ENCODE data around the gene CLEC12A. TPM values are rescaled to one million over a fixed set of nuclear protein-coding genes. Genes with fewer than 3 reads are reported as not detected.

CLEC12A gene
- total RNA-seq, 3 donors from 2014 or later (not counting 1 experiment from before 2014, with no cell fraction given), result 13.6 to 18.9 (median 14.8) TPM

- intact Hi-C loops (cut with micrococcal nuclease), result loop anchor here (10.0 kb wide), 1 partner anchor 186 kb away; no protein-coding TSS in a partner anchor
- H3K27ac ChIP-seq (ENCODE audit: low read length), result no peak overlapping the region
- WGBS (ENCODE audit: insufficient coverage), result 73% methylated on average over 4 of the region's 4 CpGs
- no peaks in the 10 kb centered on the region for H3K36me3 ChIP-seq (ENCODE audit: control insufficient read depth, insufficient read depth, low read length)
- Mint-ChIP-seq H3K27ac (no peak overlapping the region), H3K27me3 (ENCODE audit: low read depth in 2 of 2) (peaks cover 6 to 7% of the 10 kb centered on the region in 2 donors), H3K9me3 (no peaks in the 10 kb centered on the region), H3K4me3 (no peak overlapping the region), H3K4me1 (peaks cover 7% of the 10 kb centered on the region in 2 donors), H3K36me3 (no peaks in the 10 kb centered on the region)
- DNase-seq, result no peak
- ATAC-seq, result no peak
- H3K27me3 ChIP-seq (ENCODE audit: control insufficient read depth, insufficient read depth, low read length), result no peaks in the 10 kb centered on the region
- no peak for TF ChIP-seq CTCF (IDR thresholded peaks at IDR 0.05)
- no peaks in the 10 kb centered on the region for H3K4me1 ChIP-seq (ENCODE audit: control insufficient read depth, insufficient read depth, low read length)
- no peak overlapping the region for H3K4me3 ChIP-seq (ENCODE audit: low read length)
- H3K9me3 ChIP-seq (ENCODE audit: control insufficient read depth, insufficient read depth, low read length), result no peaks in the 10 kb centered on the region
Observed at GRCh38 chr12:10001171-10001776, 30.1 kb downstream of the CLEC12A start.

- Mint-ChIP-seq H3K9me3 (no peaks in the 10 kb centered on the region), H3K36me3 (no peaks in the 10 kb centered on the region), H3K27ac (no peak overlapping the region), H3K27me3 (ENCODE audit: low read depth in 2 of 2) (peaks cover 0 to 10% of the 10 kb centered on the region in 2 donors), H3K4me1 (peaks cover 0 to 9% of the 10 kb centered on the region in 2 donors), H3K4me3 (no peak overlapping the region)
- H3K27ac ChIP-seq (ENCODE audit: low read length), result no peak overlapping the region
- H3K4me3 ChIP-seq (ENCODE audit: low read length), result no peak overlapping the region
- H3K27me3 ChIP-seq (ENCODE audit: control insufficient read depth, insufficient read depth, low read length), result peaks cover 2% of the 10 kb centered on the region
- WGBS (ENCODE audit: insufficient coverage), result 87% methylated on average over 5 of the region's 6 CpGs
- no peak for ATAC-seq
- no peaks in the 10 kb centered on the region for H3K4me1 ChIP-seq (ENCODE audit: control insufficient read depth, insufficient read depth, low read length)
- no peaks in the 10 kb centered on the region for H3K9me3 ChIP-seq (ENCODE audit: control insufficient read depth, insufficient read depth, low read length)
- DNase-seq, result no peak
- intact Hi-C loops (cut with micrococcal nuclease), result no loop called here
- H3K36me3 ChIP-seq (ENCODE audit: control insufficient read depth, insufficient read depth, low read length), result no peaks in the 10 kb centered on the region
- TF ChIP-seq CTCF (IDR thresholded peaks at IDR 0.05), result no peak
Observed at GRCh38 chr12:10012630-10013330, 41.6 kb downstream of the CLEC12A start.

GRCh38 chr12:10015450-10015849, 44.2 kb downstream of the CLEC12A start:
- no peaks in the 10 kb centered on the region for H3K9me3 Mint-ChIP-seq
- ATAC-seq (no peak), DNase-seq (no peak)
- no peak overlapping the region for H3K27ac ChIP-seq (ENCODE audit: low read length)
- no peaks in the 10 kb centered on the region for H3K36me3 ChIP-seq (ENCODE audit: control insufficient read depth, insufficient read depth, low read length)
- no peaks in the 10 kb centered on the region for H3K36me3 Mint-ChIP-seq
- H3K4me1 ChIP-seq (ENCODE audit: control insufficient read depth, insufficient read depth, low read length), result no peaks in the 10 kb centered on the region
- peaks cover 0 to 5% of the 10 kb centered on the region in 2 donors for H3K27me3 Mint-ChIP-seq (ENCODE audit: low read depth in 2 of 2)
- H3K27me3 ChIP-seq (ENCODE audit: control insufficient read depth, insufficient read depth, low read length), result peaks cover 2% of the 10 kb centered on the region
- 91% methylated on average over 3 of the region's 4 CpGs for WGBS (ENCODE audit: insufficient coverage)
- no peaks in the 10 kb centered on the region for H3K4me1 Mint-ChIP-seq
- intact Hi-C loops (cut with micrococcal nuclease), result no loop called here
- no peak overlapping the region for H3K4me3 ChIP-seq (ENCODE audit: low read length)
- H3K4me3 Mint-ChIP-seq, result no peak overlapping the region
- TF ChIP-seq CTCF (IDR thresholded peaks at IDR 0.05), result no peak
- no peaks in the 10 kb centered on the region for H3K9me3 ChIP-seq (ENCODE audit: control insufficient read depth, insufficient read depth, low read length)
- H3K27ac Mint-ChIP-seq, result no peak overlapping the region

Data from natural killer cell (primary cell).